ENCODE data around the gene STXBP5.
A peak's percentile ranks its signal among the peaks of the same experiment; 100 is the strongest.

The STXBP5 gene

GRCh38 chr6:147311218-147311617 lies 107.0 kb downstream of the STXBP5 start:
- TF ChIP-seq CTCF (IDR thresholded peaks at IDR 0.05; ENCODE audit: low read depth, low read length), result no peak
- H3K4me3 ChIP-seq (replicated peaks in 1 of 2; ENCODE audit: low read depth in 2 of 2, low read length in 2 of 2), result no peak overlapping the region
- DNase-seq (ENCODE audit: low read depth in 2 of 2), result peak in 1 of 2 donors; percentile 34

- no peak overlapping the region for H3K4me3 ChIP-seq (replicated peaks in 1 of 2; ENCODE audit: low read depth in 2 of 2, low read length in 2 of 2)
- TF ChIP-seq CTCF (IDR thresholded peaks at IDR 0.05; ENCODE audit: low read depth, low read length), result no peak
- no peak for DNase-seq (ENCODE audit: low read depth in 2 of 2)
These were observed 117.0 kb downstream of the STXBP5 start for GRCh38 chr6:147321260-147321659.

- no peak for TF ChIP-seq CTCF (IDR thresholded peaks at IDR 0.05; ENCODE audit: low read depth, low read length)
- DNase-seq (ENCODE audit: low read depth in 2 of 2), result peak; percentile 56 to 65
- H3K4me3 ChIP-seq (replicated peaks in 1 of 2; ENCODE audit: low read depth in 2 of 2, low read length in 2 of 2), result no peak overlapping the region
These were observed 118.3 kb downstream of the STXBP5 start for GRCh38 chr6:147322299-147323162.

GRCh38 chr6:147325557-147325956 lies 121.3 kb downstream of the STXBP5 start:
- no peak for DNase-seq (ENCODE audit: low read depth in 2 of 2)
- no peak overlapping the region for H3K4me3 ChIP-seq (replicated peaks in 1 of 2; ENCODE audit: low read depth in 2 of 2, low read length in 2 of 2)

GRCh38 chr6:147331401-147331800 lies 127.2 kb downstream of the STXBP5 start:
- no peak for TF ChIP-seq CTCF (IDR thresholded peaks at IDR 0.05; ENCODE audit: low read depth, low read length)
- no peak overlapping the region for H3K4me3 ChIP-seq (replicated peaks in 1 of 2; ENCODE audit: low read depth in 2 of 2, low read length in 2 of 2)
- DNase-seq (ENCODE audit: low read depth in 2 of 2), result no peak

More at GRCh38 chr6:147325557-147325956, 121.3 kb downstream of the STXBP5 start:
- TF ChIP-seq CTCF (IDR thresholded peaks at IDR 0.05; ENCODE audit: low read depth, low read length), result no peak

- DNase-seq (ENCODE audit: low read depth in 2 of 2), result no peak
- no peak for TF ChIP-seq CTCF (IDR thresholded peaks at IDR 0.05; ENCODE audit: low read depth, low read length)
These were observed 133.7 kb downstream of the STXBP5 start for GRCh38 chr6:147337921-147338320.

More at GRCh38 chr6:147337921-147338320, 133.7 kb downstream of the STXBP5 start:
- H3K4me3 ChIP-seq (replicated peaks in 1 of 2; ENCODE audit: low read depth in 2 of 2, low read length in 2 of 2), result no peak overlapping the region
